Measurements from ENCODE around the gene ZFAND3.

ZFAND3 gene

GRCh38 chr6:38172739-38173410 lies 353.3 kb downstream of the ZFAND3 start:
- no peak overlapping the region for H3K4me3 ChIP-seq (ENCODE audit: low read depth, low read length)
- TF ChIP-seq CTCF (IDR thresholded peaks at IDR 0.05; ENCODE audit: borderline replicate concordance, insufficient read depth, low read depth, low read length) = no peak

GRCh38 chr6:38173909-38174308 lies 354.4 kb downstream of the ZFAND3 start:
- H3K4me3 ChIP-seq (ENCODE audit: low read depth, low read length) = no peak overlapping the region
- no peak for TF ChIP-seq CTCF (IDR thresholded peaks at IDR 0.05; ENCODE audit: borderline replicate concordance, insufficient read depth, low read depth, low read length)

- H3K4me3 ChIP-seq (ENCODE audit: low read depth, low read length) = no peak overlapping the region
- no peak for TF ChIP-seq CTCF (IDR thresholded peaks at IDR 0.05; ENCODE audit: borderline replicate concordance, insufficient read depth, low read depth, low read length)
Measured at GRCh38 chr6:38174315-38174714, 354.8 kb downstream of the ZFAND3 start.

GRCh38 chr6:38174806-38175495 lies 355.4 kb downstream of the ZFAND3 start:
- H3K4me3 ChIP-seq (ENCODE audit: low read depth, low read length) = no peak overlapping the region
- no peak for TF ChIP-seq CTCF (IDR thresholded peaks at IDR 0.05; ENCODE audit: borderline replicate concordance, insufficient read depth, low read depth, low read length)

GRCh38 chr6:38175786-38176185 lies 356.3 kb downstream of the ZFAND3 start:
- no peak overlapping the region for H3K4me3 ChIP-seq (ENCODE audit: low read depth, low read length)
- TF ChIP-seq CTCF (IDR thresholded peaks at IDR 0.05; ENCODE audit: borderline replicate concordance, insufficient read depth, low read depth, low read length) = no peak

- no peak overlapping the region for H3K4me3 ChIP-seq (ENCODE audit: low read depth, low read length)
- no peak for TF ChIP-seq CTCF (IDR thresholded peaks at IDR 0.05; ENCODE audit: borderline replicate concordance, insufficient read depth, low read depth, low read length)
Measured at GRCh38 chr6:38176797-38177751, 357.5 kb downstream of the ZFAND3 start.
